K562 (cell line): Measurements from ENCODE around the gene TBX1. TPM values are rescaled to one million over a fixed set of nuclear protein-coding genes. Genes with fewer than 3 reads are reported as not detected.
A peak's percentile ranks its signal among the peaks of the same experiment; 100 is the strongest.

ENCODE experiments used
- ARID1B ChIP-seq: fragments of 450-650 bp; IDR thresholded peaks from 2 replicates; pipeline ENCODE4 v1.6.1; 2016; ENCODE audit warnings: antibody characterized with exemption, mild to moderate bottlenecking, inconsistent platforms
- ARID3A ChIP-seq: IDR thresholded peaks from 2 replicates; pipeline ENCODE4 v1.6.1; 2012; ENCODE audit warnings: low read depth, low read length, improper control_type of control experiment, borderline replicate concordance
- BCOR ChIP-seq: fragments of 450-650 bp; IDR thresholded peaks from 2 replicates; pipeline ENCODE4 v1.6.1; 2016
- CCNT2 ChIP-seq: IDR thresholded peaks from 2 replicates; pipeline ENCODE4 v1.6.1; 2011; ENCODE audit warnings: borderline replicate concordance, low read depth, mild to moderate bottlenecking, moderate library complexity, mixed read lengths, low read length; ENCODE audit not compliant: insufficient read length; ENCODE audit errors: extremely low read depth
- CEBPG ChIP-seq, 3 experiments: fragments of 200-800 bp in 1 of 3; sonication (Bioruptor generic) in 1 of 3; sonication (generic) in 1 of 3; formaldehyde crosslinking in 1 of 3; IDR thresholded peaks in 2 of 3; conservative IDR thresholded peaks in 1 of 3; 2 replicates each; pipeline versions ENCODE4 v1.6.1 to v1.8.0; 2016 to 2022; ENCODE audit warnings: missing compliant biosample characterization in 2 of 3, missing genetic modification characterization in 2 of 3, mild to moderate bottlenecking in 1 of 3, missing genetic modification reagents in 1 of 3
- CREB1 ChIP-seq, 2 experiments: sonication (generic) in 1 of 2; formaldehyde crosslinking in 1 of 2; IDR thresholded peaks; 2 replicates each; pipeline versions ENCODE4 v1.6.1 to v1.8.0; 2012 to 2022; ENCODE audit warnings: inconsistent platforms in 1 of 2, mild to moderate bottlenecking in 1 of 2, missing genetic modification reagents in 1 of 2, moderate library complexity in 1 of 2
- CSDE1 ChIP-seq, 2 experiments: fragments of 450-650 bp; IDR thresholded peaks; 2 replicates each; pipeline ENCODE4 v1.6.1; 2016; ENCODE audit warnings: mild to moderate bottlenecking in 1 of 2
- HES1 ChIP-seq: fragments of 450-650 bp; IDR thresholded peaks from 2 replicates; pipeline ENCODE4 v1.6.1; 2016; ENCODE audit warnings: low read depth, mild to moderate bottlenecking, moderate library complexity
- HNRNPH1 ChIP-seq: fragments of 200-400 bp; formaldehyde crosslinking; optimal IDR thresholded peaks from 2 replicates; pipeline ENCODE3; 2017; ENCODE audit warnings: low read depth, mild to moderate bottlenecking, low read length, moderate library complexity
- IRF2 ChIP-seq: sonication (generic); formaldehyde crosslinking; IDR thresholded peaks from 2 replicates; pipeline ENCODE4 v1.8.1; 2022; ENCODE audit warnings: mild to moderate bottlenecking, missing genetic modification reagents
- NUFIP1 ChIP-seq: fragments of 450-650 bp; IDR thresholded peaks from 2 replicates; pipeline ENCODE4 v1.6.1; 2018; ENCODE audit not compliant: partially characterized antibody
- PCBP2 ChIP-seq: fragments of 200-400 bp; formaldehyde crosslinking; IDR thresholded peaks from 2 replicates; pipeline ENCODE4 v1.6.1; 2018; ENCODE audit warnings: low read length, low read depth, mild to moderate bottlenecking, moderate library complexity; ENCODE audit not compliant: poor library complexity, severe bottlenecking
- POLR2G ChIP-seq: fragments of 200-400 bp; formaldehyde crosslinking; IDR thresholded peaks from 2 replicates; pipeline ENCODE4 v1.6.1; 2017; ENCODE audit warnings: low read depth, mild to moderate bottlenecking, antibody characterized with exemption, low read length, moderate library complexity
- PURB ChIP-seq: sonication (generic); formaldehyde crosslinking; IDR thresholded peaks from 2 replicates; pipeline ENCODE4 v1.9.0; 2021; ENCODE audit warnings: low read depth, mild to moderate bottlenecking, missing genetic modification reagents
- RFX1 ChIP-seq: fragments of 450-650 bp; IDR thresholded peaks from 2 replicates; pipeline ENCODE4 v1.6.1; 2016; ENCODE audit warnings: mild to moderate bottlenecking, moderate library complexity
- RHOXF2B ChIP-seq: fragments of 250-450 bp; sonication (Bioruptor Pico); conservative IDR thresholded peaks from 2 replicates; pipeline ENCODE4 v1.5.1; 2021
- SETDB1 ChIP-seq: IDR thresholded peaks from one replicate; pipeline ENCODE4 v1.6.1; 2012; ENCODE audit warnings: low read length, control low read depth, inconsistent platforms
- SMARCA4 ChIP-seq: fragments of 450-650 bp; IDR thresholded peaks from 2 replicates; pipeline ENCODE4 v1.6.1; 2016
- TEAD1 ChIP-seq, 2 experiments: fragments of 450-650 bp in 1 of 2; sonication (generic) in 1 of 2; formaldehyde crosslinking; IDR thresholded peaks; 2 replicates each; pipeline versions ENCODE4 v1.4.0 to v1.8.0; 2020 to 2022; ENCODE audit warnings: mild to moderate bottlenecking in 2 of 2, missing genetic modification reagents in 1 of 2
- ZBTB5 ChIP-seq: fragments of 450-650 bp; IDR thresholded peaks from 2 replicates; pipeline ENCODE4 v1.6.1; 2017; ENCODE audit warnings: antibody characterized with exemption
- ZNF133 ChIP-seq: fragments of 250-450 bp; sonication (Bioruptor Pico); IDR thresholded peaks from 2 replicates; pipeline ENCODE4 v1.4.0; 2020; ENCODE audit warnings: mild to moderate bottlenecking
- ZNF217 ChIP-seq: sonication (generic); formaldehyde crosslinking; IDR thresholded peaks from 2 replicates; pipeline ENCODE4 v1.8.0; 2022; ENCODE audit warnings: mild to moderate bottlenecking, missing genetic modification reagents
- ZNF24 ChIP-seq: fragments of 450-650 bp; IDR thresholded peaks from 2 replicates; pipeline ENCODE4 v1.6.1; 2016
- ZNF282 ChIP-seq: sonication (generic); formaldehyde crosslinking; IDR thresholded peaks from 2 replicates; pipeline ENCODE4 v1.8.1; 2023; ENCODE audit warnings: missing genetic modification reagents
- ZNF3 ChIP-seq: fragments of 250-450 bp; sonication (Bioruptor Pico); IDR thresholded peaks from 2 replicates; pipeline ENCODE4 v1.5.0; 2021; ENCODE audit warnings: mild to moderate bottlenecking, moderate library complexity
- polyA plus RNA-seq, 8 experiments: library from polyadenylated mRNA; depleted of rRNA in 4 of 8; stranded (reverse) in 5 of 8; unstranded in 3 of 8; fragments of >200 nt; fragmentation: Nextera tagmentation in 2 of 8; fragmentation: Illumina TruSeq in 1 of 8; extraction: Ambion mirVana in 2 of 8; extraction: Trizol in 1 of 8; gene quantifications; 2 replicates each; pipeline versions ENCODE4 v1.2.1 to v1.2.3, GENCODE V29; 2011 to 2014; ENCODE audit warnings: inconsistent platforms in 1 of 8, missing spikeins in 1 of 8
- total RNA-seq, 7 experiments: library from RNA; depleted of rRNA in 6 of 7; stranded (reverse); fragments of >200 nt in 6 of 7; fragmentation: Illumina TruSeq in 2 of 7; extraction: Trizol in 2 of 7; gene quantifications; 2 replicates each; pipeline versions ENCODE4 v1.2.1 to v1.2.3, GENCODE V29; 2011 to 2021; ENCODE audit warnings: low replicate concordance in 1 of 7

Gene TBX1
- total and polyA plus RNA-seq, 9 of the 15 experiments (the other 6 are each of a cell fraction or from before 2014, with no cell fraction given): 0.07 to 35.0 (median 3.9) TPM

- TF ChIP-seq CCNT2: peak; percentile 87
- peak; percentile 35 for TF ChIP-seq SETDB1
- TF ChIP-seq TEAD1 (CRISPR knock-in tag; IDR thresholded peaks at IDR 0.05): peak in 1 of 2 experiments; percentile 67; a peak in 1 of 4 replicates
- TF ChIP-seq HES1: no peak; the same call in 1 of the 2 replicates
- TF ChIP-seq CSDE1 (IDR thresholded peaks at IDR 0.05): no peak
- TF ChIP-seq BCOR: peak; percentile 91
- peak; percentile 95 for TF ChIP-seq ARID1B
- peak; percentile 87; the same call in 1 of the 2 replicates for TF ChIP-seq ARID3A
- no peak for TF ChIP-seq PCBP2
- TF ChIP-seq ZNF133: no peak
- TF ChIP-seq ZNF282 (CRISPR knock-in tag): no peak
- TF ChIP-seq CREB1 (IDR thresholded peaks at IDR 0.05): peak; percentile 57
- no peak for TF ChIP-seq CREB1 (CRISPR knock-in tag; IDR thresholded peaks at IDR 0.05)
- 0 out of 2 replicates have a peak, but pooled peaks have one; percentile 14 for TF ChIP-seq RHOXF2B (CRISPR knock-in tag)
- no peak for TF ChIP-seq ZNF24
- no peak for TF ChIP-seq HNRNPH1
- TF ChIP-seq POLR2G: peak; percentile 60; the same call in 1 of the 2 replicates
- TF ChIP-seq ZNF217 (CRISPR knock-in tag): no peak
- no peak for TF ChIP-seq ZBTB5
- peak; percentile 97 for TF ChIP-seq SMARCA4
- TF ChIP-seq PURB (CRISPR knock-in tag): no peak
- TF ChIP-seq RFX1: no peak
- TF ChIP-seq IRF2: no peak
- no peak for TF ChIP-seq CEBPG (CRISPR knock-in tag; IDR thresholded peaks at IDR 0.05)
- no peak for TF ChIP-seq CEBPG (tag; conservative IDR thresholded peaks at IDR 0.05 in 1 of 2, IDR thresholded peaks at IDR 0.05 in 1 of 2)
- TF ChIP-seq NUFIP1: no peak
- no peak for TF ChIP-seq ZNF3 (CRISPR knock-in tag)
Measured at GRCh38 chr22:19806213-19807160, 45.9 kb downstream of the TBX1 start (continued).
